Fibroblast of skin of abdomen (primary cell): Measurements from ENCODE around the gene BRCA2.

Experiments
- DNase-seq: peaks from one replicate; pipeline ENCODE4 v3.0.0-alpha.2; 2013

Gene BRCA2

DNA sequence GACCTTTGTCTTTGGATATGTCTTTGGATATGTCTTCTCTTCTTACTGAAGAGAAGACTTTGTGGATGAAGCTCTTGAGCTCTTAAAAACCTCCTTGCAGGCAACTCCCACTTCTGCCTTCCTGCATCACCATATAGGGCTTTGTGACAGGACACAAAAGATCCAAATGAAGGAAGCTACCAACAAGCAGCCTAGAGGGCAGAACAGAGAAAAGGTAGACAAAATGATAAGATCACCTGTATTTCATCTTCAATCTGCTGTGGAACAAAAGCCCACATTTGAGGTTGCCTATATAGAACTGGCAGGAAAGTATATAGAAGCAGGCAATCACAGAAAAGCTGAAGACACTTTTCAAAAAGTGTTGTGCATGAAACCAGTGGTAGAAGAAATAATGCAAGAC lies 70.1 kb downstream of the BRCA2 start:
- DNase-seq, result no peak

DNA sequence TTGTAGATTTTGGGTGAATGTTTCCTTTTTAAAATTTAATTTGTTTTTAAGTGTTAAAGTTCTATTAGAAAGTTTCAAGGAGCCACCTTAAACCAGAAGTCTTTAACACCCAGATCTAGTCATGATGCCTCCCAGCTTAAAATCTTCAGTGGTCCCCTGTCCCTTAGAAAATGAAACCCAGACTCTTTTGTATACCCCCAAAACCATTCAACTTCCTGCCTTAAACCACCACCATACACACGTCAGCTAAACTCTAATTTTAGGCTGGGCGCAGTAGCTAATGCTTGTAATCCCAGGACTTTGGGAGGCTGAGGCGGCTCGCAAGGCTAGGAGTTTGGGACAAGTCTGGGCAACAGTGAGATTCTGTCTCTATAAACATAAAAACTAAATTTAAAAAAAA lies 74.7 kb downstream of the BRCA2 start:
- no peak for DNase-seq

DNA sequence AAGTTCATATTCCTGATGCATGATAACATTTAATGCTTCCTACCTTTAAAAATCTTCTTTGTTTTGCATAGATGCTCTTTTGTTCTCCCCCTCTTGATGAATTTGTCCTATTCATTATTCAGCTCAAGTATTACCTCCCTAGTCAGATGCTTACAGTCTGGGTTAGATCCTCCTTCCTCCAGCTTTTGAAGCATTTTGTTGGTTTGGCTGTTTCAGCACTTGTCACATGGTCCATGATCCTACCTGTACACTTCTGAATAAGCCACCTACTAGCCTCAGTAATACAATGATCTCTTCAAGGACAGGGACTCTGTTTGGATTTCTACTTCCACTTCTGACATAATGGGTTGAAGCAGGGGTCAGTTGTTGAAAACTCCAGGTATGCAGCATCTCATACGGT lies 75.2 kb downstream of the BRCA2 start:
- no peak for DNase-seq

DNA sequence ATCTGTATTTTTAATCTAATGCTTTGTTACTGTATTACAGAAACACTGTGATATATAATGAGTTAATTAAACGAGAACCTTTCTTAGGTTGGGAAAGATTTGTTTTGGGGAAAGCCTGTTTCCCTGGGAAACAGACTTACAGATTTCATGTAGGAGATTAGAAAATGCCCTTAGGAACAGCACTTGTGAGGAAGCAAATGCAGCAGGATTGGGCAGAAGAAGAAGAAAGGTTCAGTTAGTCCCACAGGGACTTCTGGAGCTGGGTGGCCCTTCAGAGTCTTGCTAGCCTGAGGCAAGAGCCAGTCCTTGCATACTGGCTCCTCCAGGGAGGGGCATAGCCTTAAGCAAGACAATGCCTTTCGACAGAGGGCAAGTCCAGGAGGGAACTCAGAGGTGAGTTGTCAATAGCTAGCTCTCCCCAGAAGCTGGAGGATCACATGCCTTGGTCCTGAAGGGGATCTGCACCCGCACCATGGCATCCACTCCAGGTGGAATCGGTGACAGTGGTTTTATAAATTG lies 75.9 kb downstream of the BRCA2 start:
- no peak for DNase-seq

DNA sequence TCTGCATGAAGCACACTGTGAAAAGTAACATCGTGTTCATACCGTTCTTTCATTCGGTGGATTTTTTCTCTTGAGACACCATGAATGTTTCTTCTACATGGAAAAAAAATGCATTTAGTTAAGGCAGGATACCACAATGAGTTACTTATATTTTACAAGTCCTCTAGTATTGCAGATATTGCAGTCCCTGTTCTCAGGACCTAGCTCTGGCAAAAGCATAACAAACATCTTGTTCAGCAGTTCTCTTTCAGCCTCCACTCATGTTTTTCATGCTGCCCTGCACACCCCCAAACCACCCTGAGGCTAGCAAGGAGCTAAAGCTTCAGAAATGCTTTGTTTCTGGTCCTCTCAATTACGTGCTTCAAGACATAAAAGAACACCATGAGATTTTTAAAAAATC lies 87.8 kb downstream of the BRCA2 start:
- DNase-seq, result no peak

DNA sequence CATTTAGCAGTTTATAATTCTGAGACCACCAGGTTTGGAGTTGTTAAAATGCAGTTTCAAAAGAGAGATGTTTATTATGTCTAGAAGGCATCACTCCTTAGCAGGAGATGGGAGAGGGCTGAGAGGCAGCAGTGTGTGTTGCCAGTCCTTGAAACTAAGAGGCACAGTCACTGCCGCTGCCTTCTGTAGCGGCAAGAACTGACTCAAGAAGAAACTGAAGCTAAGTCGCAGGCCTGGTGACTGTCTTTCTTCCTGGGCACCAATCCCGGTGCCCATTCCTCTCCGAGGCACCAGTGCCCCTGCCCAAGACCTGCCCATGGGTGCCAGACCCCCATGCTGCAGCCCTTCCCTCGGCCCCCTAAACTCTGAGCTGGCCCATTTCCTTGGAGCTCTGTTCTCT lies 92.5 kb downstream of the BRCA2 start:
- no peak for DNase-seq

DNA sequence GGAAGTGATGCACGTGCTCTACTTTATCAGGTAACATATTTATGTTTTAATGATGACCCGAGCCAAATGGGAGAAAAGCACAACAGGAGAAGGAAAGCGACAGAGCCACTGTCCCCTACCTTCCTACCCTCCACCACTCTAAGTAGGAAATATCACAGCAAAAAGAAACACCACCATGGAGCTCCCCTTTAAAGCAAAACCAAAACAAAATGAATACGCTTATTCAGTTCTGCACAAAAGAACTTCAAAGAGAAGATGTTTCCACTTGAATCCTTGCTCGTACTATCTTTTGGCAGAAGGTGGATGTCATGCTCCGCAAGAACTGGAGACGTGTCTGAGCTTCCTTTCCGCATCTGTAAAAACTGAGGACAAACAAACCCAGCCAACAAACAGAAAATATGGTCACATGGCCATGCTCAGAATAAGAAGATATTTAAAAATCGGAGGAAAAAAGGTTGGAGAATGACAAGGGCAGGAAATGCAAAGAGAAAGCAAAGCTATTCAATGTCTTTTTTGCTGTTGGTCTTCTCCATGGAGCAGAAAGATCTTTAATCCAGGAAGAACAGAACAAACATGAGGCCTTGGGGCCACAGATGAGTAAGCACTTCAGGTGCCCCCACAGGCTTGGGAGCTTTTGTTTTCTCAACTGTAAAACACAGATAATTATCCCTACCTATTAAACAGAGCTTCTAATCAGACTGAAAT lies 93.1 kb downstream of the BRCA2 start:
- DNase-seq, result no peak

DNA sequence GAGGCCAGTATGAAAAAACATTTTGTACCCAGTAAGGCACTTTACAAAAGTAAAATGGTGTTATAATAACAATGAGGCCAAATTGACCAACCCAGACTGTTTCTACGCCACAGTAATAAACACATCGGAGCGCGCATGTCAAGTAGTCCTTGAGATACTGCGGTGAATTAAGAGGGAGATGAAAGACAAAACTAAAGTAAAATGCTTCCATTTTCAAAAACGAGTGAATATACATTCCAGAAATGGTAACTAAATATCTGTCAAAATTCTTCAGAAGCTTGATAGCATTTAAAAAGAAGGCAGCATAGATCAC lies 93.6 kb downstream of the BRCA2 start:
- no peak for DNase-seq

DNA sequence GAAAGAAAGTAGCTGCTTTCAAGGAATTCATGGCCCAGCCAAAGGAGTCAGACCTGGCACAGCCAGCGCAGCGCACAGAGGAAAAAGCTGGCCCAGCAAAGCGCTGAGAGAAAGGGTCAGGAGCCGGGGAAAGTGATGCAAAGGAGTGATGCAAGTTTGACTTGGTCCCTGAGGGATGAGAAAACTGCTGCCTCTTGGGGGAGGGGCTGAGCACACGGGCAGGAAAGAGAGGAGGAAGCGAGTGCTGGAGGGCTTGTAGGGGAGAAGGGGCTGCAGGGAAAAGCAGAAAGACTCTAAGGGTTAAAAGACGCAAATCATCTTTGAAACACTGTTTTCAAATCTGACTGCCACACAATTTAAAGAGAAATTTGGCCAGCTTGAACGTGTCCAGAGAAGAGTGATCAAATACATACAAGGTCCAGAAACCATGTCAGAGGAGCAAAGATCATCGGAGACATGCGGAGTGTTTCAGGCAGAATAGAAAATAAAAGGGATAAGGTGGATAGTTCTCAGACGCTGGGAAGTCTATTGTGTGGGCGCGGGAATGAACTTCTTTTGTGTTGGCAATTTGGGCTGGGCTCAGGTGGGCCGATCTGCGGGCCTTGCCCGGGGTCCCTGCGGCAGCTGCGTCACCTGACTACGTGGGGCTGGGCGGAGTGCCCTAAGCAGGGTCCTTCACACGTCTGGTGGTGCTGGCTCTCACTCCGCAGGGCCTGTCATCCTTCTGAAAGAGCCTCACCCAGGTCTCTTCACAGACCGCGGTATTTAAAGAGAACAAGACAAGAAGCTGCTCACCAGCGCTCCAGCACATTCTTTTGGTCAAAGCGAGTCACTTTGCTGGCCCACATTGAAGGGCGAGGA lies 94.5 kb downstream of the BRCA2 start:
- DNase-seq, result peak; percentile 79

DNA sequence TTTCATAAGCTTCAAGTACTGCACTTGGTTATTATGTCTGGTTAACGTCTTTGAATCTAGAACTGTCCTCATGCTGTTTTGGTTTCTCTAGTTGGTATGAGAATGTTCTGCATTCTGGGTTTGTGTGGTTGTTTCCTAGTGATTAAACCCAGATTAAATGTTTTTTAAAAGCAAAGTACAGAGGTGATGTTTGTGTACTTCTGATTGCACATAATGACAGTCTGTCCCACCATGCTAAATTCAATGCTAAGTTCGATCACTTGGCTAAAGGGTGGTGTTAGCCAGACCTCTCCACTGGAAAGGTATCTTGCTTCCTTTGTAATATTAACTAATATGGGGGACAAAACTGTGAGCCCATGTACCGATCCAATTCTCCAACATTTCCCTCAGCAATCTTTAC lies 98.0 kb downstream of the BRCA2 start:
- DNase-seq, result no peak

DNA sequence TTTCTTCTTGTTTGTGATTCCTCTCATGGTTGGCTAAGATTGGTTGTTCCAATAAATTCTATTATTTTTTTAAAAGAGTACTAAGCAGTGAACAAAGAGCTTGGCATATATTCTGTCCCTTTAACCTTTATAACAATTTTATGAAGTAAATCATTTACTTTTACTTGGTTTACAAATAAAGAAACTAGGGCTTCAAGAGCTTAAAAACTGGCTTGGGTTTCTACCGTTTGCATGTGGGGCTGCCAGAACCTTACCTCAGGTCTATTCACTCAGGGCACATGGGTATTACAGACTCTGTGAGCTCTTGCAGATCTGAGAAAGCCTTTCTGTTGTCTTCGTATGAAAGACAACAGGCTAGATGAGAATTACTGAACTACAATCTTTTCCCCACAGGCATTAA lies 99.3 kb downstream of the BRCA2 start:
- DNase-seq, result no peak

DNA sequence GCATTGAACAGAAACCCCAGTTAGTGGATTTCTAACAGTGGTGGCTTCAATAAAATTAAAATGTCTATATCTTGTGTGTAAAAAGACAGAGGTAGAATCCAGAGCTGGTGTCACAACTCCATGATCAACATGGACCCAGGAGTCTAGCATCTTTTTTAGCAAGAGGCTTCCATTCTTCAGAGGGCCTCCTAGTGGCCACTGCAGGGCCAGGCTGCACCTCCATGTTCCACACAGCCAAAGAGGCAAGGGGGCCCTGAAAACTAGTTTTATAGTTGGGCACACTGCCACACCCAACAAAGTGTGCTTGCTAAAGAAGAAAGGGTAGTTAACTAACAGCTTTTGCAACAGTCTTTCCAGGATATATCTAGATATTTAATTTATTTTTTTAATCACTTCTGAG lies 99.7 kb downstream of the BRCA2 start:
- DNase-seq, result no peak

DNA sequence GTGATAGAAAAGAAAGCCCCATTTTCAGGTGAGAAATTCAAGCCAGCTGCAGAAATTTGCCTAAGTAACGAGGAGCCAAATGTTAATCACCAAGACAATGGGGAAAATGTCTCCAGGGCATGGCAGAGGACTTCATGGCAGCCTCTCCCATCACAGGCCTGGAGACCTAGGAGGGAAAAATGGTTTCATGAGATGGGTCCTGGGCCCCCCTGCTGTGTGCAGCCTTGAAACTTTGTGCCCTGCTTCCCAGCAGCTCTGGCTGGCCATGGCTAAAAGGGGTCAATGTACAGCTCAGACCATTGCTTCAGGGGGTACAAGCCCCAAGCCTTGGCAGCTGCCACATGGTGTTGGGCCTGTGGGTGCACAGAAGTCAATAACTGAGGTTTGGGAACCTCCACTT lies 102.7 kb downstream of the BRCA2 start:
- DNase-seq, result no peak

DNA sequence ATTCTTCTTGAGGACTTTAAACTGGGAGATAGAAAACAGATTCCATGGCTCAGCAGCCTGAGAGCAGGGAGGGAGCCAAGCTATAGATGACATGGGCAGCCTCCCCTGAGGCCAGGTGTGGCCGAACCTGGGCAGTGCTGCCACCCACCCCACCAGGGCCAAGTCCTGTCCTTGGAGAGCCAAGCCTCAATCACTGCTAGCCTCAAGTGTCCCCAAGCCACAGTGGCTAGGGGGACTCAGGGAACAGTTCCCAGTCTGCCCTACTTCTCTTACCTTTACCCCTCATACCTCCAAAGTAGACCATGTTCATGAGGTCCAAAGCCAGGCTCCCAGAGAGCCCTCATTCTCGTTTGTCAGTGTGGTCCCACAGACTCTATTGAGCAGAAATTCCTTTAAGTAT lies 104.6 kb downstream of the BRCA2 start:
- no peak for DNase-seq

DNA sequence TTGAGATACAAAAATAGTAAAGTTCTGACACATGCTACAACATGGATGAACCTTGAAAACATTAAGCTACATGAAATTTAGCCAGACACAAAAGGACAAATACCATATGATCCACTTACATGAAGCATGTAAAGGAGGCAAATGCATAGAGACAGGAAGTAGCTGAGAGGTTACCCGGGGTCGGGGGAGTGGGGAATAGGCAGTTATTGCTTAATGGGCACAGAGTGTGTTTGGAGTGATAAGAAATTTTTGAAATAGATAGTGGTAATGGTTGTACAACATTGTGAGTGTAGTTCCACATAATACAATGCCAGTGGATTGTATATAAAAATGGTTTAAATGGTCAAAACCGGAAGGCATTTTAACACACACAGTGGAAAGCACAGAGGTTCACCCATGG lies 108.3 kb downstream of the BRCA2 start:
- DNase-seq, result no peak

DNA sequence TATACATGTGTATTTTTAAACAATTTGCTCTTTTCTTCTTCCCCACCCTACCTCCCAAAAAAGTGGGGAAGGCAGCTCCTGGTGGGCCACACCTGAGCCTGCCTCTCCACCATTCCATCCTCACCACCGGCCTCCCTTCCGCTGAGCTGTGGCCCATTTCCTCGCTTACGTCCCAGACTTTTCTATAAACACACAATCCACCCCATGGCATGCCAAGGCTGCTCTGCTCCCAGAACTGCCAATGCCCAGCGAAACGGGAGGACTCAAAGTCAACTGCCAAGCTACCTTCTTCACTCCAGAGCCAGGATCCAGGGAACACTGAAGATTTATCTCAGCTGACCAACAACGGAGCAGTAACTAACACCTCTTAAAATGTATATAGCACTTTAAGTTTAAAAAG lies 109.8 kb downstream of the BRCA2 start:
- no peak for DNase-seq

DNA sequence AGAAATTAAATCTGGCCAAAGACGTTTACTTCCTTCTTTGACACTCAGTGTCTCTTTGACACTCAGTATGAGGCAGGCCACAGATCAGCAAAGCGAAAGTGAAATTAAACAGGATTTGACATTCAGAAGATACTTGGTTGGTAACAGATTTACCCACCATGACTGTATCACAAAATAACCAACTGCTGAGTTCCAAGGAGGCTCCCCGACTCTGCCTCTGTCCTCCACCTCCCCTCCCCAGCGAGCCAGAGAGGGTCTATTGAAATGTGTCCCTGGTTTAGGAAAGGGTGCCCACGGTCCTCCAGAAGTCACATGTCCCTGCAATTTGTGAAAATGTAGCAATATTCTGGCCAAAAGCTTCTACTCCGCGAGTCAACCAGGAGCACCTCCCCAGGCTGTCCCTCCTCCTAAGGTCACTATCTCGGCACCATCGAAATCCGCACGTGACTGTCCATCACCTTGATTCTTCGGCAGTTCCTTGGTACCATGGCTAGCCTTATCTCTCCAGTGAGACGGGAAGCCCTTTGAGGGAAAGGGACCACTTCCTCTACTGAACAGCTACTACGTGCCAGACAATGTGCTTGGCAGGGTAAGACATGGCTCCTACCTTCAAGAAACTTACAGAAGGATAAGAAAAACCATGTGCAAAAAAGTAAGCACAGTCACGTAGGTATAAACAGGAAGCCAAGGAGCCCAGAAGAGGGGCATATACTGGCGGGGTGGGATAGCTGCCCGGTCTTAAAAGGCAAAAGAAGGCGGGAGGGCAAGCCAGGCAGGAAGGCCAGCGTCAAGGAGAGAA lies 111.1 kb downstream of the BRCA2 start:
- DNase-seq, result no peak

DNA sequence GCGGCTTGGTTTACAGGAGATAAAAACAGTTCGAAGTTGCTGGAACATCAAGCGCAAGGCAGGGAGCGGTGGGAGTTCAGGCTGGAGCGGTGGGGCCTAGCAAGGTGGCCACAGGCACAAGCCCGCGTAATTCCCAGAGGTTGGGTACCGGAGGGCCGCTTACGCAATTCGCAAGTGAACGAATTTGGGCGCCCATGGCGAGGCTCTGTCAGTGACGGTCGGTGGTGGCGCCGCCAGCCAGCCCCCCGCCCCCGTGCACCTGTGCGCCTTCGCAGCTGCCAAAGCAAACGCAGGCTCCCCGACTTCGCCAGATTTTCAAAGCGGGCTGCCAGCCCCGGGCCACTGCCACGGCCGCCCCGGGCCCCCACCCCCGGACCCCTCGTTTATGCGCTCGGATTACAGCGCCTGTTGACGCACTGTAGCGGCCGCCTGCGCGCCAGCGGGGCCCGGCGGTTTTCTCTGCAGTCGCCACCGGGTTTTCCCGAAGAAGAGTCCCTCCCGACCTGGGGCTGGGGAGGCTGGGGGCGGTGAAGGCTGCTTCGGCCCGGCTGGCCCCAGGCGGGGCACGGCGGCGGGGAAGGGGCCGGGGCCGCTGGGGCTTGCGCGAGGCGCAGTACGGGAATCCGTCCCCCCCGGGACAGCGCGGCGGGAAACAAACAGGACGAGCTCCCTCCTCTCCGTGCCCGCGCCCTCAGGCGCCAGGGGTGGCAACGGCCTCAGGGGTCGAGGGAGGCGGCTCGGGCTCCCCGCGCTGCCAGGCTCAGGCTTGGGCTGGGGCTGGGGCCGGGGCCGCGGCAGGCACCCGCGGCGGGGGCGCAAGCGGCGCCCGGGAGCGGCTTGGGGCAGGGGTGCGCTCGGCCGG lies 111.9 kb downstream of the BRCA2 start:
- DNase-seq, result peak; percentile 10

DNA sequence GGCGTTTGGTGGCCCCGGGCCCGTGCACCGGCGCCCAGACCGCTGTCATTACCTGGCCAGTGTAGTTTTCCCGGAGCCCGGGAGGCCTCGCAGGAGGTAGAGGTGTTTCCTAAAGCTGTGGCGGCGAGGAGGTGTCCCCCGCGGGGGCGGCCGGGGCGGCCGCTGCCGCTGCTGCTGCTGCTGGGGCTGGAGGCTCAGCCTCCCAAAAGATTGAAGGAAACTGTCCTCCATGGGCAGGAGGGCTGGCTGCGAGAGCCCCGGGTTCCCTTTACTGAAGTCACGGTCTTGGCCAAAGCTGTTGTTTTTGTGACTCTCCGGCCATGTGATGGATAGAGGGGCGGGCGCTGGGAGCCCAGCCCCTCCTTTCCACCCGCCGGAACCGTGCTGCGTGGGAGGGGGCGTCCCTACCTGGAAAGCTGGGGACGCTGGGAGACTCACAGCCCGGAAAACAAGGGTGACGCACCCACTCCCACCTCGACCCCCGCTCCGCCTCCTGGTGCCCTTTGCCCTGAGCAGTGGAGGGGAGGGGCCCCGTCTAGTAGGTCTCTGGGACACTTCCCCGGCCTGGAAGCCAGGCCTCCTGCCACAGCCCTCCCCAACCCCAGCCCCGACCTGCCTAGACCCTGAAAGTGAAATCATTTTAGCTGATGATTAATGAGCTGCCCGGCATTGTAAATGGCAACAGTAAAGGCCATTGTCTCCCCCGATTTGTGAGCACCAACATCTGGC lies 112.7 kb downstream of the BRCA2 start, which contains the start of gene N4BP2L1:
Gene N4BP2L1, minus strand, starts transcription at position 279 of the 729 bp plus-strand sequence. Its CDS starts 48 bp downstream, at position 231.
- DNase-seq, result peak; percentile 10

DNA sequence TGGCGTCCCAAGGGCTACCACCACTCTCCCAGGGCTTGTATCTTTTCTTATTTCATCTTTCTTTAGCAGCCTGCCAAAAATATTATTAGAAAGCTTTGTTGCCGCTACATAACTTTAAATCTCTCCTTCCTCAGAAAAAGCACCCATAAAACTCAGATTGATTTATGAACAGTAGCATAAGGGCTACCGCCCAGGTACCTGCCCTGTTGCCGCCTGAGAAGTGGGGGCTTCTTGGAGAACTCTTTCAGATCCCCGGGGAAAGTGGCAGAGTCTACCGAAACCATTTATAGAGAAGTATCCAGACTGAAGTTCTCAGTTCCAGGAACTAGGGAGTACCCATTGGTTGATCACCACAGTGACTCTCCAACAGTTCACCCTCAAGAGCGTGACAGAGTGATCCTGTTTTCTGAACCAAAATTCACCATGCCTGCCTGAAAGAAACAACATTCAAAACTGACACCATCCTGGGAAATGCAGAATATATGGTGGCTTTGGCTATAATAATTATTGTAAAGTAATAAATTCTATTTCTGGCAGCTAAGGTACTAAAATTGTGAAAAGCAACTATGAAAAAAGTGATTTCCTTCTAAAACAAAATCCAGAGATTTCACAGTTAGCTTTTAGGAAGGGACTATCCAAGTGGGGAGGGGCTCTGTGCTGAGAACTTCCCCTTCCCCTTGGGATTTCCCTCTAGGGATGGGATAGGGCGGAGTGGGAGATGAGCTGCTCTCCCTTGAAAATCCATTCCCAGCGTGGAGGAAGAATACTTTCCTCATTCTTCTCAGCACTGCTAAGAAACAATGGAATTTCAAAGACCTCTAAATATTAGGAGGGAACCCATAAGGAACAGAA lies 113.5 kb downstream of the BRCA2 start:
- no peak for DNase-seq
